ENCODE results near the gene LUZP2.

Gene LUZP2

DNA sequence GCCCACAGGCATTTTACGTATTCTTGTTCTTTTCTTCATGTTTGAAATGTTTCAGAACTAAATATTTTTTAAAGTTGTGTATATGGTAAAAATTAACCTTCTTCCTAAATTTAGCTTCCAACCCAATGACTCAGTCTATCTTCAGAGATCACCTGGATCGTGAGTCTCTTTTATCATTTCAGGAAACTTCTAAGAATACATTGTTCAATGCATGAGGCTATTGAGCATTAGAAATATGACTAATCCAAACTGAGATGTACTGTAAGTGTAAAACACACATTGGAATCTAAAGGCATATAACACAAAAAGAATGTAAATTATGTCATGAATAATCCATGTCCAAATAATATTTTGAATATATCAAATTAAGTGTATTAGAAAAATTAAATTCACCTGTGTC lies 265.2 kb downstream of the LUZP2 start:
- in situ Hi-C loops (cut with MboI; ENCODE audit: low sequenced_read_pairs, unreplicated experiment), result no loop called here
- no peak for DNase-seq (ENCODE audit: low spot score)
- TF ChIP-seq, protein P1, sequence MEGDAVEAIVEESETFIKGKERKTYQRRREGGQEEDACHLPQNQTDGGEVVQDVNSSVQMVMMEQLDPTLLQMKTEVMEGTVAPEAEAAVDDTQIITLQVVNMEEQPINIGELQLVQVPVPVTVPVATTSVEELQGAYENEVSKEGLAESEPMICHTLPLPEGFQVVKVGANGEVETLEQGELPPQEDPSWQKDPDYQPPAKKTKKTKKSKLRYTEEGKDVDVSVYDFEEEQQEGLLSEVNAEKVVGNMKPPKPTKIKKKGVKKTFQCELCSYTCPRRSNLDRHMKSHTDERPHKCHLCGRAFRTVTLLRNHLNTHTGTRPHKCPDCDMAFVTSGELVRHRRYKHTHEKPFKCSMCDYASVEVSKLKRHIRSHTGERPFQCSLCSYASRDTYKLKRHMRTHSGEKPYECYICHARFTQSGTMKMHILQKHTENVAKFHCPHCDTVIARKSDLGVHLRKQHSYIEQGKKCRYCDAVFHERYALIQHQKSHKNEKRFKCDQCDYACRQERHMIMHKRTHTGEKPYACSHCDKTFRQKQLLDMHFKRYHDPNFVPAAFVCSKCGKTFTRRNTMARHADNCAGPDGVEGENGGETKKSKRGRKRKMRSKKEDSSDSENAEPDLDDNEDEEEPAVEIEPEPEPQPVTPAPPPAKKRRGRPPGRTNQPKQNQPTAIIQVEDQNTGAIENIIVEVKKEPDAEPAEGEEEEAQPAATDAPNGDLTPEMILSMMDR (IDR thresholded peaks at IDR 0.05; ENCODE audit: borderline replicate concordance, control extremely low read depth, extremely low read depth, insufficient read depth, missing control alignments), result no peak

DNA sequence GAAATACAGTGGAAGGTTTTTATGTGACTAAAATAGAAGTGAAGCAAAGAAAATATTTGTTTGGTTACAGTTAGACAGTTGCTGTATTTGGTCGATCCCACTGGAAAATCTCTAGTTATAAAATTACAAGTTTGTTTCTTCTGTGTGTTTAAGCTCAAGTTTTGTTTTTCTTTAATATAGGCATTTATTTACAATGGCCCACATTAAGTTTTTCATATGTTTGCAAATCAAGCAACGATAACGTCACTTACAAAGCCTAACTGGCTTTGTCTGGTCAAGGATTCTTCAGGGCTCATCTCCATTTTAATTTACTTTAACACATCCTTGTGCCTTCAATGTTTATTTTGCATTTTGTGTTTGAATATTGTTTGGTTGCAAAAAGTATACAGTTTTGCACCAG lies 270.6 kb downstream of the LUZP2 start:
- DNase-seq (ENCODE audit: low spot score), result no peak
- TF ChIP-seq, protein P1 (IDR thresholded peaks at IDR 0.05; ENCODE audit: borderline replicate concordance, control extremely low read depth, extremely low read depth, insufficient read depth, missing control alignments), result no peak
- in situ Hi-C loops (cut with MboI; ENCODE audit: low sequenced_read_pairs, unreplicated experiment), result no loop called here

DNA sequence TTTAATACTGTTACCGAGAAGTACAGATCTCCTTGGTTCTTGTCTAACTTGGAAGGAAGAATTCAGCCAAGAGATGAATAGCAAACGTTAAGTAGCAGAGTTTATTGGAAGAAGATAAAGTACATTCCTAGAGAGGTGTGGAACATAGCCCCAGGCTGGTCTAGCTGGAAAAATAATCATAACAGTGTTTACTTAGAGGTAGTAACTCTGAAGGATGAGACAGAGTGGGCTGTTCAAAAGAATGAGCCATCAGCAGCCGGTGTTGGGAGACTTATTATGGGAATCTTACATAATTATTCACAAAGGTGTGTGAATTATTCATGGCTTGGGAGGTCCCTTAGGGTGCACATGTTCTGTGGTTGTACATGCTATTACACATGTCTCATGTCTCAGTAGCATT lies 276.5 kb downstream of the LUZP2 start:
- in situ Hi-C loops (cut with MboI; ENCODE audit: low sequenced_read_pairs, unreplicated experiment), result no loop called here
- TF ChIP-seq, protein P1 (IDR thresholded peaks at IDR 0.05; ENCODE audit: borderline replicate concordance, control extremely low read depth, extremely low read depth, insufficient read depth, missing control alignments), result no peak
- DNase-seq (ENCODE audit: low spot score), result no peak

DNA sequence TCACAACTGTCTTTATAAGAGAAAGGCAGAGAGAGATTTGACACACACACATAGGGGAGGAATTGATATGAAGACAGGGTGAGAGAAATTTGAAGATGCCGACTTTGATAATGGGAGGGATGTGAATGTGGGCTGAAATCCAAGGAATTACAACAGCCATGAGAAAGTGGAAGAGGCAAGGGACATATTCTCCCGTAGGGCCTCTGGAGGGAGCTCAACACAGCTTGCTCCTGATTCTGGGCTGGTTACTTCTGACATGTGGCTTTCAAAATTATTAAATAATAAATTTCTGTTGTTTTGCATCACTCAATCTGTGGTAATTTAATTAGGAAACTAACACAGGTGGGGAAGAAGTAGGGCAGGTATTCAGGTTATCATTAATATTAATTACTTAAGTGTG lies 282.9 kb downstream of the LUZP2 start:
- no peak for DNase-seq (ENCODE audit: low spot score)
- TF ChIP-seq, protein P1 (IDR thresholded peaks at IDR 0.05; ENCODE audit: borderline replicate concordance, control extremely low read depth, extremely low read depth, insufficient read depth, missing control alignments), result no peak
- in situ Hi-C loops (cut with MboI; ENCODE audit: low sequenced_read_pairs, unreplicated experiment), result no loop called here

- TF ChIP-seq, protein P1 (IDR thresholded peaks at IDR 0.05; ENCODE audit: borderline replicate concordance, control extremely low read depth, extremely low read depth, insufficient read depth, missing control alignments), result no peak
- in situ Hi-C loops (cut with MboI; ENCODE audit: low sequenced_read_pairs, unreplicated experiment), result no loop called here
- no peak for DNase-seq (ENCODE audit: low spot score)
These were observed 284.4 kb downstream of the LUZP2 start for GRCh38 chr11:24781288-24781687.

GRCh38 chr11:24793479-24793878 lies 296.6 kb downstream of the LUZP2 start:
- DNase-seq (ENCODE audit: low spot score), result no peak
- TF ChIP-seq, protein P1 (IDR thresholded peaks at IDR 0.05; ENCODE audit: borderline replicate concordance, control extremely low read depth, extremely low read depth, insufficient read depth, missing control alignments), result no peak
- in situ Hi-C loops (cut with MboI; ENCODE audit: low sequenced_read_pairs, unreplicated experiment), result no loop called here

- DNase-seq (ENCODE audit: low spot score), result no peak
These were observed 297.2 kb downstream of the LUZP2 start for GRCh38 chr11:24794064-24794463.

More at GRCh38 chr11:24794064-24794463, 297.2 kb downstream of the LUZP2 start:
- TF ChIP-seq, protein P1 (IDR thresholded peaks at IDR 0.05; ENCODE audit: borderline replicate concordance, control extremely low read depth, extremely low read depth, insufficient read depth, missing control alignments), result no peak
- in situ Hi-C loops (cut with MboI; ENCODE audit: low sequenced_read_pairs, unreplicated experiment), result no loop called here

Data from GM13976 (cell line).